Measurements from ENCODE around the gene SLC19A2.
"Not testable (repeated sequence)": the region's sequence is repeated elsewhere in the genome, so short reads cannot be mapped to it uniquely, and the experiment has no call there.

Gene SLC19A2

GRCh38 chr1:169509354-169509753 lies 23.6 kb upstream of the SLC19A2 start:
- in situ Hi-C loops (cut with MboI; ENCODE audit: low pct_unique_long_range_greater_than_20kb, low sequenced_read_pairs, unreplicated experiment) = no loop called here
- no peak for TF ChIP-seq CTCF (IDR thresholded peaks at IDR 0.05; ENCODE audit: extremely low read depth, insufficient read depth, missing control alignments)
- no peak for DNase-seq (ENCODE audit: low spot score)

GRCh38 chr1:169508432-169509338 lies 22.9 kb upstream of the SLC19A2 start:
- no peak for DNase-seq (ENCODE audit: low spot score)
- TF ChIP-seq CTCF (IDR thresholded peaks at IDR 0.05; ENCODE audit: extremely low read depth, insufficient read depth, missing control alignments) = no peak
- in situ Hi-C loops (cut with MboI; ENCODE audit: low pct_unique_long_range_greater_than_20kb, low sequenced_read_pairs, unreplicated experiment) = no loop called here

GRCh38 chr1:169507413-169507812 lies 21.7 kb upstream of the SLC19A2 start:
- in situ Hi-C loops (cut with MboI; ENCODE audit: low pct_unique_long_range_greater_than_20kb, low sequenced_read_pairs, unreplicated experiment) = no loop called here
- no peak for TF ChIP-seq CTCF (IDR thresholded peaks at IDR 0.05; ENCODE audit: extremely low read depth, insufficient read depth, missing control alignments)
- no peak for DNase-seq (ENCODE audit: low spot score)

- DNase-seq (ENCODE audit: low spot score); in situ Hi-C loops (cut with MboI; ENCODE audit: low pct_unique_long_range_greater_than_20kb, low sequenced_read_pairs, unreplicated experiment): not testable (repeated sequence)
Observed at GRCh38 chr1:169503601-169504000, 17.9 kb upstream of the SLC19A2 start.

GRCh38 chr1:169499807-169500206 lies 14.1 kb upstream of the SLC19A2 start:
- no peak for TF ChIP-seq CTCF (IDR thresholded peaks at IDR 0.05; ENCODE audit: extremely low read depth, insufficient read depth, missing control alignments)
- in situ Hi-C loops (cut with MboI; ENCODE audit: low pct_unique_long_range_greater_than_20kb, low sequenced_read_pairs, unreplicated experiment) = no loop called here
- no peak for DNase-seq (ENCODE audit: low spot score)

- in situ Hi-C loops (cut with MboI; ENCODE audit: low pct_unique_long_range_greater_than_20kb, low sequenced_read_pairs, unreplicated experiment) = no loop called here
- no peak for DNase-seq (ENCODE audit: low spot score)
- TF ChIP-seq CTCF (IDR thresholded peaks at IDR 0.05; ENCODE audit: extremely low read depth, insufficient read depth, missing control alignments) = no peak
Observed at GRCh38 chr1:169497317-169497716, 11.6 kb upstream of the SLC19A2 start.

- DNase-seq (ENCODE audit: low spot score) = no peak
- TF ChIP-seq CTCF (IDR thresholded peaks at IDR 0.05; ENCODE audit: extremely low read depth, insufficient read depth, missing control alignments) = no peak
- in situ Hi-C loops (cut with MboI; ENCODE audit: low pct_unique_long_range_greater_than_20kb, low sequenced_read_pairs, unreplicated experiment) = no loop called here
Observed at GRCh38 chr1:169495916-169496315, 10.2 kb upstream of the SLC19A2 start.

Measured in GM13977 (cell line).